UCSD-AML1 (cell line): ENCODE data around the gene NDRG2.

Experiments
- DNase-seq: peaks from one replicate; lab custom pipeline; 2025; ENCODE audit not compliant: unreplicated experiment; lab: John Stamatoyannopoulos, UW

Gene NDRG2

GRCh38 chr14:21024585-21025370 lies at the start of gene NDRG2:
Gene NDRG2 (minus strand): TSS chr14:21025061. CDS start chr14:21023315, 1,746 bp downstream.
- DNase-seq: peak; percentile 76

DNA sequence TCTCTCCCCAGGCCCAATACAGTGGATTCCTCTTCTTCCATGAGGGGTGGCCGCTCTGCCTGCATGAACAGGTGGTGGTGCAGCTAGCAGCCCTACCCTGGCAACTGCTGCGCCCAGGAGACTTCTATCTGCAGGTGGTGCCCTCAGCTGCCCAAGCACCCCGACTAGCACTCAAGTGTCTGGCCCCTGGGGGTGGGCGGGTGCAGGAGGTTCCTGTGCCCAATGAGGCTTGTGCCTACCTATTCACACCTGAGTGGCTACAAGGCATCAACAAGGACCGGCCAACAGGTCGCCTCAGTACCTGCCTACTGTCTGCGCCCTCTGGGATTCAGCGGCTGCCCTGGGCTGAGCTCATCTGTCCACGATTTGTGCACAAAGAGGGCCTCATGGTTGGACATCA lies 49.1 kb upstream of the NDRG2 start:
- DNase-seq: no peak

- DNase-seq: no peak
These were observed 48.0 kb upstream of the NDRG2 start for GRCh38 chr14:21072781-21073339.

- peak; percentile 21 for DNase-seq
These were observed 47.2 kb upstream of the NDRG2 start for GRCh38 chr14:21072031-21072473.

DNA sequence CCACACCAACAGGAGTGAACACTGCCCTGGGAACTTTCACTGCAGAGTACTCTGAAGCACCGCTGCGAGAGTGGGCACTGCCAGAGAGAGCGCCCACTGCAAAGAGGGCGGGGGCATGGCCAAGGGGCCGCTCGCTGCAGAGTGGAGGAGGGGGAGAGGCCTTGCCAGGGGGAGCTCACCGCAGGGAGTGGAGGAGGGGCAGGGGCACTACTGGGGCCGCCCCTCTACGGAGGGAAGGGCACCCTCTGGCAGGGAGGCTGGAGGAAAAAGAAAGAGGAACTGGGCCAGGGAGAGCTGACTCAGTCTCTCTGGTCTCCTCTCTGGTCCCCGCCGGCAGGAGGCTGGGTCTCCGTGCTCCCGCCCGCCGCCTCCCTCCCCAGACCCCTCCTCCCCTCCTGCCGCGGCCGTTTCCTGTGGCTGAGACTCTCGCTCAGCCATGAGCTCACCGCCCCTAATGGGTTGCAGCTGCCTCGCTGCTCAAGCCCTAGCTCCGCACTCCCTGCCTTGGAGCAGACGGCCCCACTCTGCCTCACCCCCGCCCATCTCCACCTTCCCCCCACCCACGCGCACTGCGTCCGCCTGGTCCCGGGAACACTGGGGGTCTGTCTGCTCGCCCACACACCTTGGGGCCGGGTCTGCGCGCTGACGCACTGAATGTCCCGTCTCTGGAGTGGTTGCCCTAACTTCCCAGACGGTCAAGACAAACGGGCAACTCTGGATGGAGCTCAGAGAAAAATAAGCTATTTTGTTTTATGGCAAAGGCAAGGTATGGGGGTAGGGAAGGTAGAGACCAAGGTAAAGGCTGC lies 46.6 kb upstream of the NDRG2 start:
- peak; percentile 88 for DNase-seq

DNA sequence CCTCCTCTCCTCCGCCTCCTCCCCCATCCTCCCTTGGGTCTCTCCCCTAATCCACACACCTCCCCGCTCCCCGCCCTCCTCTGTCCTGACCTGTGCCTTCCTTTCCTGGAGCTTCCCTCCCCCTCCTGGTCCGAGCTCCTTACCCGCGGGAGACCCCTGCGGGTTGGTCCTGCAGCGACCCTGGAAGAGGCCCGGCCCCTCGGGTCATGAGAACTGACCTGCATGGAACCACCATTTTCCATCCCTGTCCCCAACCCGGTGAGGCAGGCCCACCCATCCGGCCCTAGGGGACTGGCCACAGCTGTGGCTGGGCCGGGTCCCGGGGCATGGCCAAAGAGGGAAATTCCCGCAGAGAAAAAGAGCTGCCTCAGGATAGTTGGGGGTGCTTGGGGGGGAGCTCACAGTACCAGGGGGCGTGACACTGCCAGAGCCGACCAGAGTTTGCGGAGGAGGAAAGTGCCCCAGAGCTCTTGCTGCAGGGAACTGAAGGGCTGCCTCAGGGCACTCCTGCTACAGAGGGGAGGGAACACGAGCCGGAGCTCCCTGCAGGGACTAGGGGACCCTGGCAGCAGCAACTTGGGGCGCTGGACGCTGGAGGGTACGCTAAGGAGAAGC lies 45.9 kb upstream of the NDRG2 start:
- DNase-seq: no peak

DNA sequence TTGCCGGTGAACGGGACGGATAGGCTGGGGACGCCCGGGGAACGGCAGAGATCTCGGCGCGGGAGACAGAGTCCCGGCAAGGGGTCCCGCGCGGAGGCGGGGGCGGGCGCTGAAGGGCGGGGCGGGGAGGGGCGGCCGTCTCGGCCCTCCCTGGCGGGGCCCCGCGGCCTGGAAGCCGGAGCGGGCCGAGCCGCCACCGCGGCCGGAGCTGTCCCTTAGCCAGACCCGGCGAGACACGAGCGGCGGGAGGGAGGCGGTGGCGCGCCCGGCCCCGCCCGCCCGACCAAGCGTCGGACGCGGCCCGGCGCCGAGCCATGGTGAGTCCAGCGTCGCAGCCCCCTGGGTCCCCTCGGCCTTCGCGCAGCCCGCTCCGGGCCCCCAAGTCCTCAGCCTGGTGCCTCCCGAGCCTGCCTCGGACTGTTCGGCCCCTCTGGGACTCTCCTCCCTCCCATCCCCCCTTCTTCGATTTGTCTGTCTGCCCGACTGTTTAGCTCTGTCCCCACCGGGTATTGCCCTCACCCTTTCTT lies 45.3 kb upstream of the NDRG2 start, which contains the start of gene ARHGEF40:
Gene ARHGEF40 (plus strand): TSS at position 222 of the 527 bp plus-strand sequence. CDS start 93 bp downstream, at position 315.
- peak; percentile 44 for DNase-seq

GRCh38 chr14:21069388-21070082 lies 44.7 kb upstream of the NDRG2 start:
- DNase-seq: no peak

DNA sequence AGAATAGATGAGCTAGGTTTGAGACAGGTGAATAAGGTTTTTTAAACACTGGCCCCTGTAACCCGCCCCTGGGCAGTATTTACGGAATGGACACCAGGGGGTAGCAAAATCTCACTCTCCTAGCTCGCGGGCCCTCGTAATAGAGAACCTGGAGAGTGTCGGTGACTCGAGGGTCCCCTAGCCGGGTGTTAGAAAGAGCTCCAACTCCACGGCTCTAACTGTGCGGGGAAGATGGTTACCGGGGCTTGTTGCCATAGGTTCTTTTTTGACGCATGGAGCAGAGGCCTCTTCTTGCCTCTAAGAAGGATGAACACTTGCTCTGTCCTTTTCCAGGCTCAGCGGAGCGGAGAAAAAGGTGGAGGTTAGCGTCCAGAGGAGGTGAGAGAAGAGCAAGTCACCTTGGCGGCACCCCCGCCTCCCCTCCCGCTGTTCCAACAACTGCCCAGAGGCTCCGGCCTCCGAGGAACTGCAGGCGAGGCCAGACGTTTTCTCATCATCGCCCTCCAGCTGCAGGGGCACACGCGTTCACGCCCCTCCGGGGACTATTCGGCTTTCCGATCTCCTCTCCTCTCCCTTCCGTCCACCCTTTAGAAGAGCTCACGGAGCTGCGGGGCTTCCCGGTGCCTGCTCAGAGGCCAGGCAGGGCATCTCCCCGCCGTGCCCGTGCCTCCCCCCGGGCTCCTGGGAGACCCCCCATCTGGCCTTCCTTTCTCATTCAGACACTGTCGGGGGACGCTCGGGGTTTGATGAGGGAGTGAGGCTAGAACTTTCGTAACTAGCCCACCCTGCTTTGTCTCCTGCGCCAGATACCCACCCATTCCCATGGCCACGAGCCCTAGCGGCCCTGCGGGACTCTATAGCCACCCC lies 43.9 kb upstream of the NDRG2 start:
- DNase-seq: peak; percentile 45

DNA sequence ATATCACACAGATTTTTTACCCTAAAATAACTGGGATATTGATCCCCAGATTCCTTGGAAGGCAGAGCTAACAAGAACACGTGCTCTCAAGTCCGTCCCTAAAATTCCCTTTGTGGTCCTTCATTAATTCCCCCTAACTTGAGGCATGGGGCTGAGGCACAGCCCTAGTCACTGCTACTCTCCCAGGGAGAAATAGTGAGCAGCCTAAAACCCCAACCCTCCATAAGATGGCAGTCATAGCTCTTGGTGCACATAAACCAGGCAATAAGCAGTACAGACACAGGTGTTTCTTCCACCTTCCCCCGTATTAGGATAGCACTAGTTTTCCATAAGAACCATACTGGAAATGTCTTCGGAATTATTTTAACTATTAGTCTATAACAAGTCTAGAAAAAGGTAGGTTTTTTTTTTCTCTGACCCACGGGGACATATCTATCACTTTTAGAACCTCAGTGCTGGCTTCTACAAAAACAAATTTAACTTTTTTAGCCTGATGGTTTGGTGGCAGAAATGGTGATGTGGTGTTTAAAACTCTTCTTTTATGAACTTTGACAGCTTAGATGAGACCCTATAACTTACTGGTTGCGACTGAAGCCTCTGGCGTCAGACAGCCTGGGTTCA lies 42.1 kb upstream of the NDRG2 start:
- no peak for DNase-seq

GRCh38 chr14:21063479-21063878 lies 38.6 kb upstream of the NDRG2 start:
- no peak for DNase-seq

DNA sequence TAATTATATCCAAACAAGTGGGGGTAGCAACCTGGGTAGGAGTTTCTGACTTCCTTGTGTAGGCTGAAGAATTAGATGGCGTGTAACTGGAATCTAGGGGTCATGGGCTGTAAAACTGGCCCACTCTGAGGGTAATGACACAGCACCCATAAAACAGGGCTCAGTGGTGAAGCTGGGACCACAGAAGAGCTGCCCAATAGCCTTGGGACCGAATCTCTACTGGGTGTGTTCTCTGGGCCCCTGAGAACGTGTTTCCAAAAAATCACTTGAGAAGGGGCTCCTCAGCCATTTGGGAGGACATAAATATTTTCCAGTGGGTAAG lies 36.4 kb upstream of the NDRG2 start:
- no peak for DNase-seq

- no peak for DNase-seq
These were observed 35.9 kb upstream of the NDRG2 start for GRCh38 chr14:21060614-21061346.

- DNase-seq: no peak
These were observed 35.2 kb upstream of the NDRG2 start for GRCh38 chr14:21059842-21060613.

GRCh38 chr14:21058903-21059302 lies 34.0 kb upstream of the NDRG2 start:
- no peak for DNase-seq

- peak; percentile 39 for DNase-seq
These were observed 33.2 kb upstream of the NDRG2 start, which contains the start of gene RNASE8 for GRCh38 chr14:21057803-21058675. Gene RNASE8 (plus strand): TSS chr14:21057822. CDS start chr14:21057893, 71 bp downstream.
